HCT116 (cell line): ENCODE data around the gene PCDHGC4. TPM values are rescaled to one million over a fixed set of nuclear protein-coding genes. Genes with fewer than 3 reads are reported as not detected.

Experiments
- ATAC-seq: fragments of 200-7000 bp; cut with Tn5 transposase; 2 replicates; pipeline ENCODE4 v1.9.1; 2020; ENCODE audit warnings: mild to moderate bottlenecking, moderate library complexity
- BruUV-seq: library from RNA; stranded (reverse); fragments of 400-500 nt; replicated peaks from 2 replicates; lab custom pipeline; 2021; lab: Mats Ljungman, UMichigan
- CTCF ChIA-PET: fragments of 300-600 bp; sonication (Branson Sonifier 250); formaldehyde crosslinking; loops from one replicate; lab custom pipeline; 2021; ENCODE audit warnings: antibody characterized with exemption; lab: Charles Lee
- POLR2A ChIA-PET: fragments of 300-600, 350-600 bp; sonication (Branson Sonifier 250); formaldehyde crosslinking; loops from one replicate; lab custom pipeline; 2021; ENCODE audit warnings: antibody characterized with exemption; lab: Charles Lee
- RAD21 ChIA-PET, 2 experiments: fragments of 300-600 bp; sonication (Branson Sonifier 250); formaldehyde crosslinking; loops; one replicate each; lab custom pipeline; 2023; ENCODE audit warnings: low total read pairs in 2 of 2; ENCODE audit not compliant: uncharacterized antibody in 2 of 2, unreplicated experiment in 2 of 2, low non-redundant PET in 1 of 2; lab: Charles Lee
- DNase-seq: peaks from one replicate; pipeline ENCODE4 v3.0.0-alpha.2; 2010; ENCODE audit warnings: low read depth, low spot score
- H2AFZ ChIP-seq: fragments of 200-600 bp; shearing (Covaris generic), sonication (generic); 2 replicates; pipeline ENCODE4 v1.6.1; 2017; ENCODE audit warnings: low read depth, mixed run types, mixed read lengths, antibody characterized with exemption, low read length; ENCODE audit not compliant: poor library complexity, severe bottlenecking
- H3K27ac ChIP-seq: 2 replicates; pipeline ENCODE4 v1.5.1; 2012; ENCODE audit warnings: low read depth, low read length
- H3K27me3 ChIP-seq: fragments of 200-600 bp; sonication (generic); 2 replicates; pipeline ENCODE4 v1.6.1; 2016; ENCODE audit warnings: mixed run types, low read length, mixed read lengths; ENCODE audit not compliant: insufficient read depth
- H3K36me3 ChIP-seq, 2 experiments: fragments of 200-500 bp in 1 of 2; fragments of 200-600 bp in 1 of 2; sonication (Bioruptor generic) in 1 of 2; sonication (generic) in 1 of 2; 2 replicates each; pipeline versions ENCODE4 v1.5.1 to v1.6.1; 2014 to 2016; ENCODE audit warnings: low read length in 2 of 2, inconsistent platforms in 1 of 2, mixed read lengths in 1 of 2, mixed run types in 1 of 2; ENCODE audit not compliant: insufficient read depth in 2 of 2, control insufficient read depth in 1 of 2
- H3K4me1 ChIP-seq, 2 experiments: fragments of 200-600 bp in 1 of 2; sonication (generic) in 1 of 2; 2 replicates each; pipeline versions ENCODE4 v1.5.1 to v1.6.1; 2012 to 2017; ENCODE audit warnings: low read length in 2 of 2, inconsistent platforms in 1 of 2, mild to moderate bottlenecking in 1 of 2, mixed read lengths in 1 of 2, mixed run types in 1 of 2, moderate library complexity in 1 of 2; ENCODE audit not compliant: insufficient read depth in 2 of 2, control insufficient read depth in 1 of 2
- H3K4me2 ChIP-seq: fragments of 200-600 bp; sonication (generic); 2 replicates; pipeline ENCODE4 v1.6.1; 2017; ENCODE audit warnings: mixed run types, low read length, mixed read lengths
- H3K4me3 ChIP-seq, 2 experiments: fragments of 200-600 bp in 1 of 2; sonication (generic) in 1 of 2; replicated peaks in 1 of 2; 2 replicates each; pipeline ENCODE4 v1.5.1; 2011 to 2016; ENCODE audit warnings: low read length in 2 of 2, control low read depth in 1 of 2, low read depth in 1 of 2, mild to moderate bottlenecking in 1 of 2, mixed read lengths in 1 of 2, mixed run types in 1 of 2
- H3K79me2 ChIP-seq: fragments of 200-600 bp; sonication (generic); 2 replicates; pipeline ENCODE4 v1.6.1; 2017; ENCODE audit warnings: mild to moderate bottlenecking, mixed run types, low read length, moderate library complexity, mixed read lengths; ENCODE audit not compliant: insufficient read depth
- H3K9ac ChIP-seq: fragments of 200-600 bp; sonication (generic); 2 replicates; pipeline ENCODE4 v1.6.1; 2016; ENCODE audit warnings: low read length, mixed read lengths
- H3K9me2 ChIP-seq: fragments of 200-600 bp; sonication (generic), shearing (Covaris generic); 2 replicates; pipeline ENCODE4 v1.6.1; 2017; ENCODE audit warnings: mixed run types, mild to moderate bottlenecking, moderate library complexity; ENCODE audit not compliant: insufficient read depth
- H3K9me3 ChIP-seq, 2 experiments: fragments of 200-500 bp in 1 of 2; fragments of 200-600 bp in 1 of 2; sonication (Bioruptor generic) in 1 of 2; sonication (generic) in 1 of 2; 2 replicates each; pipeline ENCODE4 v1.6.1; 2014 to 2017; ENCODE audit warnings: low read length in 2 of 2, mixed read lengths in 2 of 2, inconsistent platforms in 1 of 2, low read depth in 1 of 2, mild to moderate bottlenecking in 1 of 2, mixed run types in 1 of 2, moderate library complexity in 1 of 2; ENCODE audit not compliant: control insufficient read depth in 1 of 2, insufficient read depth in 1 of 2
- H4K20me1 ChIP-seq: fragments of 200-600 bp; sonication (generic), shearing (Covaris generic); 2 replicates; pipeline ENCODE4 v1.6.1; 2017; ENCODE audit warnings: mixed run types, mild to moderate bottlenecking, moderate library complexity; ENCODE audit not compliant: insufficient read depth
- CEBPB ChIP-seq: IDR thresholded peaks from 2 replicates; pipeline ENCODE4 v1.6.1; 2012; ENCODE audit warnings: low read depth
- EZH2 ChIP-seq: fragments of 200-600 bp; sonication (generic); IDR thresholded peaks from 2 replicates; pipeline ENCODE4 v1.6.1; 2017; ENCODE audit warnings: antibody characterized with exemption, mixed run types
- EZH2phosphoT487 ChIP-seq: fragments of 200-600 bp; IDR thresholded peaks from 2 replicates; pipeline ENCODE4 v1.6.1; 2018; ENCODE audit warnings: antibody characterized with exemption, borderline replicate concordance
- FOSL1 ChIP-seq: IDR thresholded peaks from 2 replicates; pipeline ENCODE4 v1.6.1; 2012; ENCODE audit warnings: low read depth
- SIN3A ChIP-seq: IDR thresholded peaks from 2 replicates; pipeline ENCODE4 v1.6.1; 2012; ENCODE audit warnings: low read depth
- SP1 ChIP-seq: IDR thresholded peaks from 2 replicates; pipeline ENCODE4 v1.6.1; 2012; ENCODE audit warnings: low read depth
- SRF ChIP-seq: IDR thresholded peaks from 2 replicates; pipeline ENCODE4 v1.6.1; 2012; ENCODE audit warnings: low read depth
- YY1 ChIP-seq: IDR thresholded peaks from 2 replicates; pipeline ENCODE4 v1.6.1; 2011; ENCODE audit warnings: low read length, low read depth, moderate library complexity, mild to moderate bottlenecking; ENCODE audit not compliant: insufficient replicate concordance; ENCODE audit errors: extremely low read depth
- ZFX ChIP-seq: fragments of 450-650 bp; IDR thresholded peaks from 2 replicates; pipeline ENCODE4 v1.6.1; 2017
- ZNF274 ChIP-seq: fragments of 200-500 bp; sonication (Bioruptor generic); IDR thresholded peaks from 2 replicates; pipeline ENCODE4 v1.6.1; 2014; ENCODE audit warnings: mild to moderate bottlenecking, low read depth, low read length, inconsistent platforms
- intact Hi-C: fragments of 100-400 bp; cut with micrococcal nuclease; formaldehyde crosslinking; loops from 2 replicates; pipeline ENCODE4 v1.10.0; 2022
- total RNA-seq: library from RNA; stranded (reverse); gene quantifications from one replicate; pipeline ENCODE4 v1.2.1, GENCODE V29; 2021; ENCODE audit not compliant: unreplicated experiment
- TF ChIP-seq, protein P1 (sequence below), 3 experiments: fragments of 200-600 bp in 1 of 3; sonication (generic) in 1 of 3; IDR thresholded peaks in 2 of 3; conservative IDR thresholded peaks in 1 of 3; 2 replicates each; pipeline ENCODE4 v1.5.1; 2012 to 2017; ENCODE audit warnings: low read depth in 2 of 3, low read length in 2 of 3, antibody characterized with exemption in 1 of 3, borderline replicate concordance in 1 of 3, control low read depth in 1 of 3, mild to moderate bottlenecking in 1 of 3, mixed read lengths in 1 of 3, mixed run types in 1 of 3, moderate library complexity in 1 of 3; ENCODE audit not compliant: insufficient read depth in 1 of 3
- TF ChIP-seq, protein P2 (sequence below): IDR thresholded peaks from 2 replicates; pipeline ENCODE4 v1.6.1; 2012

Gene PCDHGC4
- total RNA-seq, 1 experiment from 2014 or later, result 0.05 TPM

DNA sequence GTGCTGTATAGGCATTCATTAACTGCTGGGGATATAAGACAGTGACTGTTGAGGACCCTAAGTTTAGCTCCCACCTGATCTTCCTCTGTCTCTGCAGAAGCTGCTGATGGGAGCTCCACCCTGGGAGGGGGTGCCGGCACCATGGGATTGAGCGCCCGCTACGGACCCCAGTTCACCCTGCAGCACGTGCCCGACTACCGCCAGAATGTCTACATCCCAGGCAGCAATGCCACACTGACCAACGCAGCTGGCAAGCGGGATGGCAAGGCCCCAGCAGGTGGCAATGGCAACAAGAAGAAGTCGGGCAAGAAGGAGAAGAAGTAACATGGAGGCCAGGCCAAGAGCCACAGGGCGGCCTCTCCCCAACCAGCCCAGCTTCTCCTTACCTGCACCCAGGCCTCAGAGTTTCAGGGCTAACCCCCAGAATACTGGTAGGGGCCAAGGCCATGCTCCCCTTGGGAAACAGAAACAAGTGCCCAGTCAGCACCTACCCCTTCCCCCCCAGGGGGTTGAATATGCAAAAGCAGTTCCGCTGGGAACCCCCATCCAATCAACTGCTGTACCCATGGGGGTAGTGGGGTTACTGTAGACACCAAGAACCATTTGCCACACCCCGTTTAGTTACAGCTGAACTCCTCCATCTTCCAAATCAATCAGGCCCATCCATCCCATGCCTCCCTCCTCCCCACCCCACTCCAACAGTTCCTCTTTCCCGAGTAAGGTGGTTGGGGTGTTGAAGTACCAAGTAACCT is 26.2 kb downstream of the PCDHGC4 start:
- Histone ChIP-seq H3K27ac (no peak overlapping the region), H3K27me3 (no peaks in the 10 kb centered on the region), H3K79me2 (no peaks in the 10 kb centered on the region), H3K4me3 (no peak overlapping the region), H3K9me2 (no peaks in the 10 kb centered on the region), H3K36me3 (0 out of 4 replicates have a peak, but pooled peaks cover 0 to 2% of the 10 kb centered on the region in 2 experiments), H3K4me1 (peaks cover 0 to 9% of the 10 kb centered on the region in 2 experiments; a peak in 2 of 4 replicates), H3K4me2 (no peak overlapping the region), H2AFZ (no peak overlapping the region), H4K20me1 (no peaks in the 10 kb centered on the region), H3K9ac (no peak overlapping the region), H3K9me3 (no peaks in the 10 kb centered on the region)
- ChIA-PET POLR2A (no interaction called here), RAD21 (no interaction called here), CTCF (interaction anchor here (2.1 to 3.2 kb wide), 2 partner anchors 11 to 13 kb away, joined by 6 to 15 read pairs; no protein-coding TSS in a partner anchor)
- intact Hi-C loops, result no loop called here
- TF ChIP-seq CEBPB (no peak), EZH2 (no peak), SRF (no peak), ZNF274 (no peak), ZFX (no peak), SP1 (no peak), EZH2phosphoT487 (no peak), SIN3A (no peak), FOSL1 (no peak), YY1 (no peak)
- TF ChIP-seq, protein P1, sequence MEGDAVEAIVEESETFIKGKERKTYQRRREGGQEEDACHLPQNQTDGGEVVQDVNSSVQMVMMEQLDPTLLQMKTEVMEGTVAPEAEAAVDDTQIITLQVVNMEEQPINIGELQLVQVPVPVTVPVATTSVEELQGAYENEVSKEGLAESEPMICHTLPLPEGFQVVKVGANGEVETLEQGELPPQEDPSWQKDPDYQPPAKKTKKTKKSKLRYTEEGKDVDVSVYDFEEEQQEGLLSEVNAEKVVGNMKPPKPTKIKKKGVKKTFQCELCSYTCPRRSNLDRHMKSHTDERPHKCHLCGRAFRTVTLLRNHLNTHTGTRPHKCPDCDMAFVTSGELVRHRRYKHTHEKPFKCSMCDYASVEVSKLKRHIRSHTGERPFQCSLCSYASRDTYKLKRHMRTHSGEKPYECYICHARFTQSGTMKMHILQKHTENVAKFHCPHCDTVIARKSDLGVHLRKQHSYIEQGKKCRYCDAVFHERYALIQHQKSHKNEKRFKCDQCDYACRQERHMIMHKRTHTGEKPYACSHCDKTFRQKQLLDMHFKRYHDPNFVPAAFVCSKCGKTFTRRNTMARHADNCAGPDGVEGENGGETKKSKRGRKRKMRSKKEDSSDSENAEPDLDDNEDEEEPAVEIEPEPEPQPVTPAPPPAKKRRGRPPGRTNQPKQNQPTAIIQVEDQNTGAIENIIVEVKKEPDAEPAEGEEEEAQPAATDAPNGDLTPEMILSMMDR (IDR thresholded peaks at IDR 0.05 in 2 of 3, conservative IDR thresholded peaks at IDR 0.05 in 1 of 3; ENCODE audit: borderline replicate concordance in 1 of 3, insufficient read depth in 1 of 3, low read depth in 2 of 3, low read length in 2 of 3), result no peak
- TF ChIP-seq, protein P2, sequence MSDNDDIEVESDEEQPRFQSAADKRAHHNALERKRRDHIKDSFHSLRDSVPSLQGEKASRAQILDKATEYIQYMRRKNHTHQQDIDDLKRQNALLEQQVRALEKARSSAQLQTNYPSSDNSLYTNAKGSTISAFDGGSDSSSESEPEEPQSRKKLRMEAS, result no peak
- no peak for ATAC-seq
- DNase-seq, result no peak
- no TSS peak for BruUV-seq
